Measurements from ENCODE around the gene RBP3. TPM values are rescaled to one million over a fixed set of nuclear protein-coding genes. Genes with fewer than 3 reads are reported as not detected.
A peak's percentile ranks its signal among the peaks of the same experiment; 100 is the strongest.
"Not testable (repeated sequence)": the region's sequence is repeated elsewhere in the genome, so short reads cannot be mapped to it uniquely, and the experiment has no call there.

Gene RBP3
- polyA plus RNA-seq, 3 donors, result not detected

DNA sequence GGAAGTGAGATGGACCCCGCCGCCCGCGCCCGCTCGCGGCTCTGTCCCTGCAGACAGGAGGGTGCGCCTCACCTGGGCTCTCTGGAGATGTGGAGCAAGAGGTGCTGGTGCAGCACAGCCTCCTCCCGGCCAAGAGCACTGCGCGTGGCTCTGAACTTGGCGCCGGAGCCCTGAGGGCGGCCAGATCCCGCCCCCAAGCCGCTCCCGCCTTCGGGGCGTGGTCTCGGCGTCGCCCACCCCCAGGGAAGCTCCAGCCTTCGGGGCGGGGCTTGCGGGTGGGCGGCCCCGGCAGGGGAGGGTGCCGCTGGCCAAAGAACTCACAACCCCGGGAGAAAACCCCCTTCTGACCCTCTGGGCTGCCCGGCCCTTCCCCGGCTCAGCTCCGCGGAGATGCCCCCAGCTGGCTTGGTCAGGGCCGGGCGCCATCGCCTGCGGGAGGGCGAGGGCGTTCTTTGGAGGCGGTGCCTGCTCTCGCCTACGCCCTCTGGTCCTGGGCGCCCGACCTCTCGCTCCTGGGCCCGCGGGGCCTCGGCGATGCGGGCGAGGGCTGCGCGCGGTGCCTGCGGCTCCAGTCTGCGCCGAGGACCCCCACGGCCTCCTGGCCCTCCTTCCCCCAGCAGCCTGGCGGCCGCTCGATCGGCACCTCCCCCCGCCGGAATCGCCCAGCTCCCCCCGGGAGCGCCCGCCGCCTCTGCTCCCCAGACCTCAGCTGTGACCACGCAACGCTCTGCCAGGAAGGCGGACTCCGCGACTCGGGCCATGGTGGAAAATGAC lies 36.2 kb downstream of the RBP3 start, which contains the start of gene ZNF488:
TSS of gene ZNF488 (minus strand) at position 146 of the 774 bp plus-strand sequence. CDS start 15,464 bp downstream, outside the sequence.
- TF ChIP-seq, protein P1, sequence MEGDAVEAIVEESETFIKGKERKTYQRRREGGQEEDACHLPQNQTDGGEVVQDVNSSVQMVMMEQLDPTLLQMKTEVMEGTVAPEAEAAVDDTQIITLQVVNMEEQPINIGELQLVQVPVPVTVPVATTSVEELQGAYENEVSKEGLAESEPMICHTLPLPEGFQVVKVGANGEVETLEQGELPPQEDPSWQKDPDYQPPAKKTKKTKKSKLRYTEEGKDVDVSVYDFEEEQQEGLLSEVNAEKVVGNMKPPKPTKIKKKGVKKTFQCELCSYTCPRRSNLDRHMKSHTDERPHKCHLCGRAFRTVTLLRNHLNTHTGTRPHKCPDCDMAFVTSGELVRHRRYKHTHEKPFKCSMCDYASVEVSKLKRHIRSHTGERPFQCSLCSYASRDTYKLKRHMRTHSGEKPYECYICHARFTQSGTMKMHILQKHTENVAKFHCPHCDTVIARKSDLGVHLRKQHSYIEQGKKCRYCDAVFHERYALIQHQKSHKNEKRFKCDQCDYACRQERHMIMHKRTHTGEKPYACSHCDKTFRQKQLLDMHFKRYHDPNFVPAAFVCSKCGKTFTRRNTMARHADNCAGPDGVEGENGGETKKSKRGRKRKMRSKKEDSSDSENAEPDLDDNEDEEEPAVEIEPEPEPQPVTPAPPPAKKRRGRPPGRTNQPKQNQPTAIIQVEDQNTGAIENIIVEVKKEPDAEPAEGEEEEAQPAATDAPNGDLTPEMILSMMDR (IDR thresholded peaks at IDR 0.05), result no peak
- peaks cover 0 to 3% of the 10 kb centered on the region in 2 donors for H3K27me3 ChIP-seq (ENCODE audit: control insufficient read depth in 2 of 2, insufficient read depth in 2 of 2, low read length in 2 of 2)
- peak within 1 kb of the TSS; percentile 81 for H3K4me2 ChIP-seq (replicated peaks; ENCODE audit: extremely low read depth, low read length, poor library complexity, severe bottlenecking)
- peaks cover 0 to 5% of the 10 kb centered on the region in 2 donors for H3K9me3 ChIP-seq (replicated peaks in 1 of 2; ENCODE audit: control insufficient read depth in 1 of 2, insufficient read depth in 1 of 2, low read length in 2 of 2)
- peak within 1 kb of the TSS; percentile 90 to 94 for H3K4me3 Mint-ChIP-seq
- WGBS (ENCODE audit: insufficient coverage), result under 1% methylated on average over 69 of the region's 75 CpGs
- H4K20me1 ChIP-seq (ENCODE audit: insufficient read depth, low read length), result no peaks in the 10 kb centered on the region
- H3K4me1 ChIP-seq (ENCODE audit: control insufficient read depth in 1 of 2, insufficient read depth in 2 of 2, low read length in 2 of 2), result peaks cover 9 to 21% of the 10 kb centered on the region in 2 donors
- peaks cover 22% of the 10 kb centered on the region for H3K4me1 Mint-ChIP-seq
- H3K79me2 ChIP-seq (ENCODE audit: insufficient read depth, low read length), result no peaks in the 10 kb centered on the region
- H3K36me3 ChIP-seq (replicated peaks in 1 of 2; ENCODE audit: control insufficient read depth in 1 of 2, insufficient read depth in 2 of 2, low read length in 2 of 2), result no peaks in the 10 kb centered on the region
- H3K27ac ChIP-seq (ENCODE audit: low read depth in 1 of 2, low read length in 2 of 2), result peak within 1 kb of the TSS in 1 of 2 donors; percentile 56
- peaks cover 16 to 32% (median 25%) of the 10 kb centered on the region in 3 donors for H3K27me3 Mint-ChIP-seq (ENCODE audit: low read depth in 3 of 3)
- H3K9me3 Mint-ChIP-seq, result peaks cover 7 to 21% (median 11%) of the 10 kb centered on the region in 7 donors
- peaks cover 5 to 6% of the 10 kb centered on the region in 2 donors for H3K36me3 Mint-ChIP-seq
- peak within 1 kb of the TSS; percentile 62 to 89 (median 71) for H3K4me3 ChIP-seq (replicated peaks in 1 of 3; ENCODE audit: low read depth in 2 of 3, low read length in 3 of 3)
- peak within 1 kb of the TSS in 6 of 7 donors; percentile 17 to 78 (median 63) for H3K27ac Mint-ChIP-seq
- peak within 1 kb of the TSS; percentile 74 for H3K9ac ChIP-seq (ENCODE audit: insufficient read depth, low read length, poor library complexity, severe bottlenecking)
- H2AFZ ChIP-seq (ENCODE audit: insufficient read depth, low read depth, low read length, poor library complexity, severe bottlenecking), result peak within 1 kb of the TSS; percentile 90
- DNase-seq, result peak; percentile 24 to 49 (median 39)
- intact Hi-C loops (cut with micrococcal nuclease), result no loop called here

GRCh38 chr10:47386104-47386503 lies 37.9 kb downstream of the RBP3 start:
- intact Hi-C loops (cut with micrococcal nuclease), result not testable (repeated sequence)

More at GRCh38 chr10:47386104-47386503, 37.9 kb downstream of the RBP3 start:
- not testable (repeated sequence) for H3K9ac ChIP-seq (ENCODE audit: insufficient read depth, low read length, poor library complexity, severe bottlenecking); H3K4me3 Mint-ChIP-seq; H3K79me2 ChIP-seq (ENCODE audit: insufficient read depth, low read length); H3K9me3 ChIP-seq (replicated peaks in 1 of 2; ENCODE audit: control insufficient read depth in 1 of 2, insufficient read depth in 1 of 2, low read length in 2 of 2); H3K4me3 ChIP-seq (replicated peaks in 1 of 3; ENCODE audit: low read depth in 2 of 3, low read length in 3 of 3); H3K36me3 Mint-ChIP-seq; H3K27me3 ChIP-seq (ENCODE audit: control insufficient read depth in 2 of 2, insufficient read depth in 2 of 2, low read length in 2 of 2); H3K27ac Mint-ChIP-seq; H3K27ac ChIP-seq (ENCODE audit: low read depth in 1 of 2, low read length in 2 of 2); H2AFZ ChIP-seq (ENCODE audit: insufficient read depth, low read depth, low read length, poor library complexity, severe bottlenecking); H3K36me3 ChIP-seq (replicated peaks in 1 of 2; ENCODE audit: control insufficient read depth in 1 of 2, insufficient read depth in 2 of 2, low read length in 2 of 2); DNase-seq; H4K20me1 ChIP-seq (ENCODE audit: insufficient read depth, low read length); H3K4me2 ChIP-seq (replicated peaks; ENCODE audit: extremely low read depth, low read length, poor library complexity, severe bottlenecking)
- WGBS (ENCODE audit: insufficient coverage), result 57% methylated on average over 1 of the region's 2 CpGs
- H3K4me1 ChIP-seq (ENCODE audit: control insufficient read depth in 1 of 2, insufficient read depth in 2 of 2, low read length in 2 of 2), result peaks cover 9 to 21% of the 10 kb centered on the region in 2 donors
- Mint-ChIP-seq H3K9me3 (peaks cover 7 to 21% (median 11%) of the 10 kb centered on the region in 7 donors), H3K27me3 (ENCODE audit: low read depth in 3 of 3) (peaks cover 7 to 18% (median 16%) of the 10 kb centered on the region in 3 donors), H3K4me1 (peaks cover 22% of the 10 kb centered on the region)
